SK-N-MC (cell line): ENCODE measurements around the gene SIAH3.

Experiments used
- EZH2 ChIP-seq: fragments of 200-600 bp; sonication (generic); IDR thresholded peaks from one replicate; pipeline ENCODE4 v1.6.1; 2017; ENCODE audit warnings: antibody characterized with exemption
- POLR2AphosphoS5 ChIP-seq: IDR thresholded peaks from 2 replicates; pipeline ENCODE4 v1.6.1; 2012; ENCODE audit warnings: mild to moderate bottlenecking, low read depth, low read length, borderline replicate concordance

DNA sequence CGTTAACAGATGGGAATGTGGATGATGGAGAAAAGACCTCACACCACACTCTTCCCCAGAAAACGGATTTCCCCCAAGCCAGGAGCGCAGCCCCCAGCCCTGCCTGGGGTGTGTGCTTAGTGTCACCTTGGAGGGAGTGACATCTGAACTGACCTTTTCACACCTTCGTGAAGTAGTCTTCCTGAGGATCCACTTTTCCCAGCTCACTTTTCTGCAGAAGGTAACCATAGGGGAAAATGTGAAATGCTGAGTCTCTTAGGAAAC, 26.2 kb downstream of the SIAH3 start:
- TF ChIP-seq EZH2 (no peak), POLR2AphosphoS5 (no peak)
